ENCODE results near the gene MCRIP1.

Gene MCRIP1

DNA sequence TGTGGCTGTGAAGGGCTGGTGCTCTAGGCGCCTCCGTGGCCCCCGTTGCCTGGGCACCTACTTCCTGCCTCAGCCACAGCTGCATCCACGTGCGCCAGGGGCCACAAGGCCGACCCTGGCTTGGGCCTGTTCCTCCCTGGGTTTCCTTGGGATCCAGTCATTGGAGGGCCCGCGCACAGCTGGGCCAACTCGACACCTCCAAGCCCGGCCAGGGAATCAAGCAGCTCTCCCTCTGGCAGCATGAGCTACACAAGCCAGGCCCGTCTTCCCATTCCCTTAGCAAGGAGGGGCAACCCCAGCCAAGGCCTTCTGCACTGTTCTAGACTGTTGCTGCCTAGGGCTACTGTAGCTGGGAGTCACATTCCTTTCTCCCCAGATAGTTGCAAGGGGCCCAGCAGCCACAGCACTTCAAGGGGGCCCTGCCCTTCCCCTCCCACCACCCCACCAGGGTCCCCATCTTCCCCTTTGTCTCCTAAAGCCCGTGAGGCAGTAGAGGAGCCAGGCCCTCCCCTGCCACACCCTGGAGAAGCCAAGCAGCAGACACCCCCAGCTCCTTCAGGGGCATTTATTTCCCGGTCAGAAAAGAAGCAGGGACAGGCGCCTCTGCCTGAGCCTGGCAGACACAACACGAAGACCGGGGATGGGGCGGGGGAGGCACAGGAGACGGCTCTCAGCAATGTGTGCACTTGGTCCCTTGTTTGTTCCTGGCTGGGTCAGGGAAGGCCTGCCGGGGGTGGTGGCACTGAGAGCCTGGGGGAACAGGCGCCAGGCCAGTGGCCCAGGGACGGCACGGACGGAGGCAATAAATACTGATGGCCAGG is 34.3 kb upstream of the MCRIP1 start:
- Histone ChIP-seq H3K4me2 (ENCODE audit: low read length, poor library complexity, severe bottlenecking) (peak overlapping the region; percentile 6), H2BK15ac (ENCODE audit: low read depth, poor library complexity, severe bottlenecking) (no peak overlapping the region), H3K18ac (ENCODE audit: low read depth in 1 of 2, low read length in 2 of 2) (peak overlapping the region; percentile 67 to 83), H4K8ac (ENCODE audit: low read length) (peak overlapping the region; percentile 94), H2AK5ac (ENCODE audit: low read length, severe bottlenecking) (peak overlapping the region; percentile 55), H3K27ac (ENCODE audit: low read length, poor library complexity, severe bottlenecking) (peak overlapping the region; percentile 62), H3K9me3 (ENCODE audit: control insufficient read depth, low read length) (no peaks in the 10 kb centered on the region), H3K36me3 (ENCODE audit: control insufficient read depth in 1 of 2, insufficient read depth in 2 of 2, low read depth in 1 of 2, low read length in 2 of 2) (peaks cover 41 to 67% of the 10 kb centered on the region in 2 experiments), H2BK12ac (ENCODE audit: low read length in 2 of 2) (peak overlapping the region in 1 of 2 experiments; percentile 57), H3K4ac (ENCODE audit: low read depth in 1 of 2, low read length in 2 of 2) (peak overlapping the region; percentile 69 to 85), H4K91ac (ENCODE audit: low read length) (peak overlapping the region; percentile 95), H2BK5ac (ENCODE audit: low read depth, low read length, poor library complexity, severe bottlenecking) (peak overlapping the region; percentile 85), H3K9ac (ENCODE audit: low read length) (peak overlapping the region; percentile 12), H3K14ac (ENCODE audit: low read length in 2 of 2) (peak overlapping the region in 1 of 2 experiments; percentile 61), H3K4me1 (ENCODE audit: control insufficient read depth, insufficient read depth, low read depth, low read length) (peaks cover 69% of the 10 kb centered on the region), H3K27me3 (ENCODE audit: control insufficient read depth in 1 of 2, insufficient read depth in 1 of 2, low read length in 2 of 2) (no peaks in the 10 kb centered on the region), H3K4me3 (ENCODE audit: insufficient read depth in 1 of 2, low read depth in 1 of 2, low read length in 2 of 2) (no peak overlapping the region), H2BK120ac (ENCODE audit: low read depth, low read length) (peak overlapping the region; percentile 62), H3K23ac (ENCODE audit: low read length in 2 of 2) (peak overlapping the region in 1 of 2 experiments; percentile 97), H2AFZ (ENCODE audit: low read depth, low read length) (no peak overlapping the region), H3K79me1 (replicated peaks; ENCODE audit: low read length, poor library complexity, severe bottlenecking) (peaks cover 18% of the 10 kb centered on the region)
- WGBS, result 62% methylated on average over 23 of the region's 23 CpGs
- peak; percentile 75 for DNase-seq

DNA sequence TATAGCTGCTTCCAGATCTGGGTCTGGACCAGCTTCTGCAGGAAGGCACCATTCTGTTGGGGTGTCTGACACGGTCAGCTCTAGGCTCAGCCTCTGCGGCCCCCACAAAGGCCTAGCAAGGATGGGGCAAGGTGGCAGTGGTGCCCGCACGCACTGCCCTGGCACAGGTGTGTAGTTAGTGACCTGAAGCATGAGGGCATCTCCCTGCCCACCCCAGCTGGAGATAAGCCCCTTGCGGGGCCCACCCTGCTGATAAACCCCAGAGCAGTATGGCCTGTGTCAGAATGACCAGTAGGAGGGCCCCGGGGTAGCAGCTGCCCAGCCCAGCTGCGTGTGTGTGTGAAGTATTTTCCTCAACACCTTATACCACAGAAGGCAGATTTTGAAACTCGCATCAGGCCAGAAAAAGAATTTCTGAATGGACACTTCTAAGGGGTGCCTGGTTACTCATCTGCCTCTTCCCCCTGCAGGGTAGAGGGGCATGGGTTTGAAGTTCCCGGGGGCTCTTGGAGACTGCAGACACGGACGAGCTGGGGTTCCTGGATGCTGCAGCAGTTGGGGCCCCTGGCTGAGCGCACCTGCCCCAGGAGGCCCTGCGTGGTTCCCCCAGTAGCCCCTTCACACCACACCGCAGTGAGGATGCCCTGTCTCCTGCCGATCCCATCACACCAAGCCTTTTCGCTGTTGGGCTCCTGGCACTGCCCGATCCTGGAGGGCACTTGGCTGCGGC is 33.5 kb upstream of the MCRIP1 start:
- H3K4me3 ChIP-seq (ENCODE audit: insufficient read depth in 1 of 2, low read depth in 1 of 2, low read length in 2 of 2), result no peak overlapping the region
- no peak overlapping the region for H3K4me2 ChIP-seq (ENCODE audit: low read length, poor library complexity, severe bottlenecking)
- H4K91ac ChIP-seq (ENCODE audit: low read length), result peak overlapping the region; percentile 95
- no peak overlapping the region for H2BK5ac ChIP-seq (ENCODE audit: low read depth, low read length, poor library complexity, severe bottlenecking)
- H2AK5ac ChIP-seq (ENCODE audit: low read length, severe bottlenecking), result peak overlapping the region; percentile 55
- H3K79me1 ChIP-seq (replicated peaks; ENCODE audit: low read length, poor library complexity, severe bottlenecking), result peaks cover 12% of the 10 kb centered on the region
- H3K27ac ChIP-seq (ENCODE audit: low read length, poor library complexity, severe bottlenecking), result peak overlapping the region; percentile 62
- peak overlapping the region; percentile 67 to 83 for H3K18ac ChIP-seq (ENCODE audit: low read depth in 1 of 2, low read length in 2 of 2)
- no peak overlapping the region for H2BK15ac ChIP-seq (ENCODE audit: low read depth, poor library complexity, severe bottlenecking)
- peak overlapping the region; percentile 69 to 85 for H3K4ac ChIP-seq (ENCODE audit: low read depth in 1 of 2, low read length in 2 of 2)
- 90% methylated on average over 17 of the region's 18 CpGs for WGBS
- peak overlapping the region in 1 of 2 experiments; percentile 97 for H3K23ac ChIP-seq (ENCODE audit: low read length in 2 of 2)
- no peak overlapping the region for H2AFZ ChIP-seq (ENCODE audit: low read depth, low read length)
- no peak overlapping the region for H2BK120ac ChIP-seq (ENCODE audit: low read depth, low read length)
- H3K14ac ChIP-seq (ENCODE audit: low read length in 2 of 2), result peak overlapping the region in 1 of 2 experiments; percentile 61
- peak overlapping the region in 1 of 2 experiments; percentile 57 for H2BK12ac ChIP-seq (ENCODE audit: low read length in 2 of 2)
- H3K27me3 ChIP-seq (ENCODE audit: control insufficient read depth in 1 of 2, insufficient read depth in 1 of 2, low read length in 2 of 2), result no peaks in the 10 kb centered on the region
- peak; percentile 37 for DNase-seq
- H3K36me3 ChIP-seq (ENCODE audit: control insufficient read depth in 1 of 2, insufficient read depth in 2 of 2, low read depth in 1 of 2, low read length in 2 of 2), result peaks cover 41 to 67% of the 10 kb centered on the region in 2 experiments
- no peaks in the 10 kb centered on the region for H3K9me3 ChIP-seq (ENCODE audit: control insufficient read depth, low read length)
- peak overlapping the region; percentile 94 for H4K8ac ChIP-seq (ENCODE audit: low read length)
- peaks cover 65% of the 10 kb centered on the region for H3K4me1 ChIP-seq (ENCODE audit: control insufficient read depth, insufficient read depth, low read depth, low read length)
- H3K9ac ChIP-seq (ENCODE audit: low read length), result peak overlapping the region; percentile 12

DNA sequence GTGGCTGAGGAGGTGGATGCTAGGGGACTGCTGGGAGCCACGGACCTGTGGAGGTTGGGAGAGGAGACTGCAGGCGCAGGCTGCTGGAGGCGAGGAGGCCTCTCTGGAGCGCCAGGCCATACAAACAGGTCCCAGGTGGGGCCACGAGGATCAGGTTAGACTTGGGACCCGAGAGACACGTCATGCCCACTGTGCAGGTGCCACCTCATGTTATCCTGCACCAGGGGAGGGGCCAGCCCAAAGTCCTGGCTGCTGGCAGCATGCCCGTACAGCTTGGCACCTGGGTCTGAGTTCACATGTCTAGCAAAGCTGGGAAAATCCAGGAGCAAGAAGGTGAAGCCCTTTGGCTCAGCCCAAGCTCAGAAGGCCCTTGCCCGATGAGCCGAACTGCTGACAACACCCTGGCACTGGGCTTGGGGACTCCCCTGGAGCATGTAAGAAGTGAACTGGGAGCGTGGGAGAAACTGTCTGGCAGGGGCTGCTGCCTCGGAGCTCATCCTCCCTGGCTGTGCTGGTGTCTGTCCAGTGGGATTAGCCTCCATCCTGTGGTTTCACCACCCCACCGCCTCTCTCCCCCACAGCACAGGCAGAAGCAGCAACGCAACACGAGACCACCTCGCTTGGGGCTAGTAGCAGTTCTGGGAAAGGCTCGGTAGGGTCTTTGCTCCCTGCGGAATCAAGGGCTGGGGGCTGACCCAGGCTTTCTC is 32.8 kb upstream of the MCRIP1 start:
- Histone ChIP-seq H3K23ac (ENCODE audit: low read length in 2 of 2) (no peak overlapping the region), H2BK5ac (ENCODE audit: low read depth, low read length, poor library complexity, severe bottlenecking) (no peak overlapping the region), H3K79me1 (replicated peaks; ENCODE audit: low read length, poor library complexity, severe bottlenecking) (peaks cover 10% of the 10 kb centered on the region), H3K14ac (ENCODE audit: low read length in 2 of 2) (no peak overlapping the region), H3K4me1 (ENCODE audit: control insufficient read depth, insufficient read depth, low read depth, low read length) (peaks cover 63% of the 10 kb centered on the region), H4K91ac (ENCODE audit: low read length) (no peak overlapping the region), H4K8ac (ENCODE audit: low read length) (peak overlapping the region; percentile 62), H3K4ac (ENCODE audit: low read depth in 1 of 2, low read length in 2 of 2) (peak overlapping the region in 1 of 2 experiments; percentile 37), H2BK120ac (ENCODE audit: low read depth, low read length) (no peak overlapping the region), H3K18ac (ENCODE audit: low read depth in 1 of 2, low read length in 2 of 2) (peak overlapping the region in 1 of 2 experiments; percentile 37), H3K9ac (ENCODE audit: low read length) (peak overlapping the region; percentile 12), H2BK15ac (ENCODE audit: low read depth, poor library complexity, severe bottlenecking) (no peak overlapping the region), H3K4me3 (ENCODE audit: insufficient read depth in 1 of 2, low read depth in 1 of 2, low read length in 2 of 2) (no peak overlapping the region), H3K4me2 (ENCODE audit: low read length, poor library complexity, severe bottlenecking) (no peak overlapping the region), H3K27ac (ENCODE audit: low read length, poor library complexity, severe bottlenecking) (no peak overlapping the region), H2BK12ac (ENCODE audit: low read length in 2 of 2) (no peak overlapping the region), H3K9me3 (ENCODE audit: control insufficient read depth, low read length) (no peaks in the 10 kb centered on the region), H2AFZ (ENCODE audit: low read depth, low read length) (no peak overlapping the region), H3K36me3 (ENCODE audit: control insufficient read depth in 1 of 2, insufficient read depth in 2 of 2, low read depth in 1 of 2, low read length in 2 of 2) (peaks cover 41 to 64% of the 10 kb centered on the region in 2 experiments), H3K27me3 (ENCODE audit: control insufficient read depth in 1 of 2, insufficient read depth in 1 of 2, low read length in 2 of 2) (no peaks in the 10 kb centered on the region), H2AK5ac (ENCODE audit: low read length, severe bottlenecking) (no peak overlapping the region)
- WGBS, result 93% methylated on average over 18 of the region's 18 CpGs
- DNase-seq, result peak; percentile 59
